Upper lobe of left lung (tissue), 6 donors: ENCODE results near the gene APBB2. TPM values are rescaled to one million over a fixed set of nuclear protein-coding genes. Genes with fewer than 3 reads are reported as not detected.

Source experiments
- ATAC-seq, 2 donors: fragments of 200-7000 bp; cut with Tn5 transposase; one replicate each; pipeline ENCODE4 v1.9.1; 2022; ENCODE audit warnings: mild to moderate bottlenecking in 2 of 2, moderate library complexity in 2 of 2; ENCODE audit not compliant: low FRiP score in 2 of 2
- DNase-seq, 2 donors: peaks; one replicate each; pipeline ENCODE4 v3.0.0-alpha.2; 2019 to 2020
- H3K27ac ChIP-seq, 4 donors: fragments of 200-600 bp; sonication (generic); one replicate each; pipeline ENCODE4 v1.5.1; 2016 to 2019
- H3K27me3 ChIP-seq, 4 donors: fragments of 200-600 bp; sonication (generic); one replicate each; pipeline ENCODE4 v1.5.1; 2017 to 2019
- H3K36me3 ChIP-seq, 4 donors: fragments of 200-600 bp; sonication (generic); one replicate each; pipeline ENCODE4 v1.5.1; 2016 to 2019
- H3K4me1 ChIP-seq, 4 donors: fragments of 200-600 bp; sonication (generic); one replicate each; pipeline ENCODE4 v1.5.1; 2018 to 2019
- H3K4me3 ChIP-seq, 4 donors: fragments of 200-600 bp; sonication (generic); one replicate each; pipeline ENCODE4 v1.5.1; 2017 to 2019; ENCODE audit warnings: mild to moderate bottlenecking in 2 of 4, moderate library complexity in 1 of 4
- H3K9me3 ChIP-seq, 4 donors: fragments of 200-600 bp; sonication (generic); one replicate each; pipeline ENCODE4 v1.5.1; 2018 to 2019
- EP300 ChIP-seq, 4 donors: sonication (generic); formaldehyde crosslinking; IDR thresholded peaks; one replicate each; pipeline ENCODE4 v1.5.1; 2017; ENCODE audit warnings: antibody characterized with exemption in 4 of 4, control low read depth in 2 of 4
- POLR2A ChIP-seq, 4 donors: fragments of 450-650 bp; IDR thresholded peaks; one replicate each; pipeline ENCODE4 v1.5.1; 2016 to 2017; ENCODE audit warnings: antibody characterized with exemption in 4 of 4, mild to moderate bottlenecking in 2 of 4
- POLR2AphosphoS5 ChIP-seq, 2 donors: sonication (generic); formaldehyde crosslinking; IDR thresholded peaks; one replicate each; pipeline ENCODE4 v1.5.1; 2017; ENCODE audit warnings: antibody characterized with exemption in 2 of 2
- WGBS, 2 donors: methylation state at CpG; one replicate each; pipeline ENCODE4 v1.1.5; 2017 to 2018; 5-methylcytosine and 5-hydroxymethylcytosine counted together
- total RNA-seq, 6 donors: library from RNA; depleted of rRNA in 4 of 6; stranded (reverse); fragments of >200 nt in 4 of 6; gene quantifications; one replicate each; pipeline versions ENCODE4 v1.1.0 to v1.2.1, GENCODE V29; 2016 to 2021
- TF ChIP-seq, protein P1 (sequence below), 6 experiments: fragments of 450-650 bp in 4 of 6; fragments of 200-600 bp in 2 of 6; sonication (generic) in 2 of 6; IDR thresholded peaks; one replicate each; pipeline ENCODE4 v1.5.1; 2016 to 2019; ENCODE audit warnings: antibody characterized with exemption in 6 of 6
- donor health status: DM: no; HTN: no; CAD: no; lungs with moderate emphysema.
- donor health status: DM: no; HTN: yes; CAD: no; lungs with severe emphysema.

The APBB2 gene
- total RNA-seq, 6 donors from 2014 or later = 69.5 to 168 (median 102) TPM

DNA sequence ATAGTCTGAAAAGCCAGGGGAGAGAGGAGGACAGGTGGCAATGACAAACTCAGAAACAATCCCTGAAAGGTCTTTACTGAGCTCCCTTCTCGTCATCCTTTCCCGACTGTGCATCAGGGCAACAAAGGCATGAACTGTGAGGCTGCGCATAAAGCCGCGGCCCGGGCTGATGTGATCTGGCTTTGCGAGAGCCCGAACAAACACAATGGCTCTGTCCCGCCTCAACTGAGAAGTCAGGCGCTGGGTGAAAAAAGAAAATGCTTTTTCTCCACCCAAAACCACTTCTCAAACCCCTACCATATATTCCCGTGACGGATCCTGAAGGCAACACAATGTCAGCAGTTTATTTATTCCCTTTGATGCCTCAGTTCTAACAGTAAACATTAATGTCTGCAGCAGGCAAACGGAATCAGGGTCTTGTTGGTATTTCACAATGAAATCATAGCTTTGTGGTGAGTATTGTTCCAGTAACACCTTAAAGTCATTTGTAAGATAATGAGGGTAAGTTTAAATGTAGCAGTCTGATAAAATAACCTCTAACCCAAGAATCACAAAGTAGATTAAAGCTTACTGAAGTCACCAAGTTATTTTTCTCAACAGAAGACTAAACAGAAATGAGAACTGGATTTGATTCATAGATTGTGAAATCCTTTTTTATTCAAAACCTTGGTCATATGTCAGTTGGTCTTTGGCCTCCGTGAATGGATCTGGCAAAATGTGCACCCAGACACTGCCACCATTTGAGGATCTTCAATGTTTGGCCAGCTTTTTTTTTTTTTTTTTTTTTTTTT lies 67.4 kb downstream of the APBB2 start:
- 57 to 75% methylated on average over 14 of the region's 14 CpGs for WGBS, 2 donors
- peak in 1 of 2 donors; percentile 28 for DNase-seq
- peak in 1 of 2 donors; percentile 53 for ATAC-seq
- Histone ChIP-seq H3K9me3 (no peaks in the 10 kb centered on the region), H3K27ac (peak overlapping the region; percentile 6 to 80 (median 66)), H3K4me3 (no peak overlapping the region), H3K4me1 (peaks cover 22 to 44% (median 31%) of the 10 kb centered on the region in 4 donors), H3K36me3 (no peaks in the 10 kb centered on the region), H3K27me3 (no peaks in the 10 kb centered on the region)
- no peak for TF ChIP-seq POLR2AphosphoS5 (IDR thresholded peaks at IDR 0.05)
- no peak for TF ChIP-seq POLR2A (IDR thresholded peaks at IDR 0.05)
- TF ChIP-seq, protein P1, sequence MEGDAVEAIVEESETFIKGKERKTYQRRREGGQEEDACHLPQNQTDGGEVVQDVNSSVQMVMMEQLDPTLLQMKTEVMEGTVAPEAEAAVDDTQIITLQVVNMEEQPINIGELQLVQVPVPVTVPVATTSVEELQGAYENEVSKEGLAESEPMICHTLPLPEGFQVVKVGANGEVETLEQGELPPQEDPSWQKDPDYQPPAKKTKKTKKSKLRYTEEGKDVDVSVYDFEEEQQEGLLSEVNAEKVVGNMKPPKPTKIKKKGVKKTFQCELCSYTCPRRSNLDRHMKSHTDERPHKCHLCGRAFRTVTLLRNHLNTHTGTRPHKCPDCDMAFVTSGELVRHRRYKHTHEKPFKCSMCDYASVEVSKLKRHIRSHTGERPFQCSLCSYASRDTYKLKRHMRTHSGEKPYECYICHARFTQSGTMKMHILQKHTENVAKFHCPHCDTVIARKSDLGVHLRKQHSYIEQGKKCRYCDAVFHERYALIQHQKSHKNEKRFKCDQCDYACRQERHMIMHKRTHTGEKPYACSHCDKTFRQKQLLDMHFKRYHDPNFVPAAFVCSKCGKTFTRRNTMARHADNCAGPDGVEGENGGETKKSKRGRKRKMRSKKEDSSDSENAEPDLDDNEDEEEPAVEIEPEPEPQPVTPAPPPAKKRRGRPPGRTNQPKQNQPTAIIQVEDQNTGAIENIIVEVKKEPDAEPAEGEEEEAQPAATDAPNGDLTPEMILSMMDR (IDR thresholded peaks at IDR 0.05) = no peak
- TF ChIP-seq EP300 (IDR thresholded peaks at IDR 0.05) = no peak

DNA sequence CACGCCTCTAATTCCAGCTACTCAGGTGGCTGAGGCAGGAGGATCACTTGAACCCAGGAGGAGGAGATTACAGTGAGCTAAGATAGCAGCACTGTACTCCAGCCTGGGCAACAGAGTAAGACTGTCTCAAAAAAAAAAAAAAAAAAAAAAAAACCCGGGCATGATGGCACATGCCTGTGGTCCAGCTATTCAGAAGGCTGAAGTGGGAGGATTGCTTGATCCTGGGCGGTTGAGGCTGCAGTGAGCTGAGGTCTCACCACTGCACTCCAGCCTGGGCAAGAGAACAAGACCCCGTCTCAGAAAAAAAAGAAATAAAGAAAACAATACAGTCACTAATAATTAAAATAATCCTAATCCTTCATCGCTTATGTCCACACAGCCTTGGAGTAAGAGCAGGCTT lies 68.1 kb downstream of the APBB2 start:
- H3K27me3 ChIP-seq = no peaks in the 10 kb centered on the region
- no peak for DNase-seq
- WGBS, 2 donors = 84 to 88% methylated on average over 5 of the region's 5 CpGs
- H3K4me3 ChIP-seq = no peak overlapping the region
- TF ChIP-seq, protein P1 (IDR thresholded peaks at IDR 0.05) = no peak
- no peak for TF ChIP-seq POLR2AphosphoS5 (IDR thresholded peaks at IDR 0.05)
- no peak for TF ChIP-seq EP300 (IDR thresholded peaks at IDR 0.05)
- TF ChIP-seq POLR2A (IDR thresholded peaks at IDR 0.05) = no peak
- peak overlapping the region; percentile 6 to 80 (median 66) for H3K27ac ChIP-seq
- H3K4me1 ChIP-seq = peaks cover 22 to 44% (median 31%) of the 10 kb centered on the region in 4 donors
- H3K36me3 ChIP-seq = no peaks in the 10 kb centered on the region
- H3K9me3 ChIP-seq = no peaks in the 10 kb centered on the region
- no peak for ATAC-seq

DNA sequence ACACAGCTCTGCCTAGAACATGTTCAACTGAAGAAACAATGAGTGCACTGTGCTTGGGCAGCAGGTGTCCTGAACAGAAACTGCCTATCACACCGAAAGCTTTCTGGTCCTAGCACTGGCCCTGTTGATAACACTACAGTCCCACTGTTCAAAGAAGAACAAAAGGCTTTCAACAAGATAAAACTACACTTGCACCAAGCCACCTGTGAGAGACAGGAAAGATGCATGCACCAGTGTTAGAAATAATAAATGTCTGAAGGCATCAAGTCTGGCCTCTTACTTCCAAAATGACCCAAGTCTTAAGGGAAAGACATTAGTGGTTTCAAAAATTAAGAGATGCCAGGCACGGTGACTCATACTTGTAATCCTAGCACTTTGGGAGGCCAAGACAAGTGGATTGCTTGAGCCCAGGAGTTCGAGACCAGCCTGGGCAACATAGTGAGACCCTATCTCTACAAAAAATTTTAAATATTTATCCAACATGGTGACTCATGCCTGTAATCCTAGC lies 68.7 kb downstream of the APBB2 start:
- Histone ChIP-seq H3K27ac (peak overlapping the region; percentile 31 to 80 (median 63)), H3K27me3 (no peaks in the 10 kb centered on the region), H3K36me3 (no peaks in the 10 kb centered on the region), H3K9me3 (no peaks in the 10 kb centered on the region), H3K4me1 (peaks cover 22 to 44% (median 31%) of the 10 kb centered on the region in 4 donors), H3K4me3 (no peak overlapping the region)
- no peak for DNase-seq
- no peak for ATAC-seq
- 65 to 77% methylated on average over 3 of the region's 3 CpGs for WGBS, 2 donors
- TF ChIP-seq EP300 (IDR thresholded peaks at IDR 0.05) (no peak), POLR2AphosphoS5 (IDR thresholded peaks at IDR 0.05) (no peak), POLR2A (IDR thresholded peaks at IDR 0.05) (no peak)
- TF ChIP-seq, protein P1 (IDR thresholded peaks at IDR 0.05) = no peak

DNA sequence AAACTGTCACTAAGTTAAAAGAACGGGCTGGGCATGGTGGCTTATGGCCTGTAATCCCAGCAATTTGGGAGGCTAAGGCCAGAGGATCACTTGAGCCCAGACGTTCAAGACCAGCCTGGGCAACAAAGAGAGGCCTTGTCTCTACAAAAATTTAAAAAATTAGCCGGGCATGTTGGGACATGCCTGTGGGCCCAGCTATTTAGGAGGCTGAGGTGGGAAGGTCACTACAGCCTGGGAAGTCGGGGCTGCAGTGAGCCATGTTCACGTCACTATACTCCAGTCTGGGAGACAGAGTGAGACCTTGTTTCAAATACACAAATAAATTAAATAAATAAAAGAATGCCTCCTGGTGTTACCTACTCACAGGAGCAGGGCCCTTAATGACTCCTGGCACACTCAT lies 69.5 kb downstream of the APBB2 start:
- no peaks in the 10 kb centered on the region for H3K27me3 ChIP-seq
- no peak for TF ChIP-seq POLR2AphosphoS5 (IDR thresholded peaks at IDR 0.05)
- TF ChIP-seq EP300 (IDR thresholded peaks at IDR 0.05) = no peak
- TF ChIP-seq, protein P1 (IDR thresholded peaks at IDR 0.05) = no peak
- no peak for TF ChIP-seq POLR2A (IDR thresholded peaks at IDR 0.05)
- H3K36me3 ChIP-seq = no peaks in the 10 kb centered on the region
- WGBS, 2 donors = 67 to 79% methylated on average over 5 of the region's 5 CpGs
- DNase-seq (no peak), ATAC-seq (no peak)
- peaks cover 22 to 44% (median 31%) of the 10 kb centered on the region in 4 donors for H3K4me1 ChIP-seq
- no peaks in the 10 kb centered on the region for H3K9me3 ChIP-seq
- no peak overlapping the region for H3K4me3 ChIP-seq
- peak overlapping the region; percentile 52 to 80 (median 74) for H3K27ac ChIP-seq
